GM19351 (cell line): Measurements from ENCODE around the gene RNF4.
A peak's percentile ranks its signal among the peaks of the same experiment; 100 is the strongest.
"Not testable (repeated sequence)": the region's sequence is repeated elsewhere in the genome, so short reads cannot be mapped to it uniquely, and the experiment has no call there.

Source experiments
- ATAC-seq: cut with Tn5 transposase; IDR thresholded peaks from one replicate; pipeline ENCODE4 v1.9.1; 2021; ENCODE audit warnings: mild to moderate bottlenecking, moderate library complexity; ENCODE audit not compliant: unreplicated experiment

RNF4 gene

GRCh38 chr4:2485956-2486355 lies 17.1 kb downstream of the RNF4 start:
- no peak for ATAC-seq

- ATAC-seq: no peak
These were observed 18.1 kb downstream of the RNF4 start for GRCh38 chr4:2486981-2487380.

- ATAC-seq: peak; percentile 81
These were observed 18.7 kb downstream of the RNF4 start for GRCh38 chr4:2487632-2488031.

- no peak for ATAC-seq
These were observed 20.3 kb downstream of the RNF4 start for GRCh38 chr4:2489081-2489805.

GRCh38 chr4:2489841-2490552 lies 21.1 kb downstream of the RNF4 start:
- no peak for ATAC-seq

- no peak for ATAC-seq
These were observed 24.1 kb downstream of the RNF4 start for GRCh38 chr4:2492970-2493369.

GRCh38 chr4:2494992-2495391 lies 26.1 kb downstream of the RNF4 start:
- ATAC-seq: no peak

GRCh38 chr4:2497324-2497723 lies 28.4 kb downstream of the RNF4 start:
- no peak for ATAC-seq

GRCh38 chr4:2497931-2498330 lies 29.0 kb downstream of the RNF4 start:
- ATAC-seq: peak; percentile 98

GRCh38 chr4:2500547-2500946 lies 31.6 kb downstream of the RNF4 start:
- ATAC-seq: no peak

- no peak for ATAC-seq
These were observed 32.2 kb downstream of the RNF4 start for GRCh38 chr4:2501034-2501594.

GRCh38 chr4:2503809-2504208 lies 34.9 kb downstream of the RNF4 start:
- ATAC-seq: no peak

GRCh38 chr4:2507259-2507658 lies 38.4 kb downstream of the RNF4 start:
- ATAC-seq: no peak

- no peak for ATAC-seq
These were observed 38.9 kb downstream of the RNF4 start for GRCh38 chr4:2507855-2508254.

GRCh38 chr4:2510351-2511259 lies 41.7 kb downstream of the RNF4 start:
- no peak for ATAC-seq

- ATAC-seq: no peak
These were observed 42.8 kb downstream of the RNF4 start for GRCh38 chr4:2511645-2512131.

GRCh38 chr4:2512396-2513135 lies 43.7 kb downstream of the RNF4 start:
- no peak for ATAC-seq

GRCh38 chr4:2514193-2514592 lies 45.3 kb downstream of the RNF4 start:
- ATAC-seq: not testable (repeated sequence)

GRCh38 chr4:2514944-2515343 lies 46.0 kb downstream of the RNF4 start:
- not testable (repeated sequence) for ATAC-seq

- no peak for ATAC-seq
These were observed 47.1 kb downstream of the RNF4 start for GRCh38 chr4:2515830-2516550.
